Neural progenitor cell (in vitro differentiated cells): ENCODE results near the gene ESYT2. TPM values are rescaled to one million over a fixed set of nuclear protein-coding genes. Genes with fewer than 3 reads are reported as not detected.

Source experiments
- DNase-seq: peaks from one replicate; pipeline ENCODE4 v3.0.0-alpha.2; 2016; ENCODE audit warnings: low spot score
- H2AFZ ChIP-seq: fragments of 200-600 bp; sonication (generic); replicated peaks from 2 replicates; pipeline ENCODE4 v1.6.1; 2016; ENCODE audit warnings: antibody characterized with exemption
- H3F3A ChIP-seq: fragments of 200-600 bp; sonication (generic); 2 replicates; pipeline ENCODE4 v1.6.1; 2016; ENCODE audit warnings: antibody characterized with exemption, low read depth
- H3K27ac ChIP-seq: fragments of 200-600 bp; sonication (generic); 2 replicates; pipeline ENCODE4 v1.5.1; 2016; ENCODE audit warnings: mild to moderate bottlenecking
- H3K27me3 ChIP-seq: fragments of 200-600 bp; sonication (generic); 2 replicates; pipeline ENCODE4 v1.6.1; 2016; ENCODE audit warnings: mild to moderate bottlenecking, moderate library complexity
- H3K36me3 ChIP-seq: fragments of 200-600 bp; sonication (generic); 2 replicates; pipeline ENCODE4 v1.5.1; 2016
- H3K4me1 ChIP-seq: fragments of 200-600 bp; sonication (generic); 2 replicates; pipeline ENCODE4 v1.6.1; 2016; ENCODE audit warnings: mixed run types
- H3K4me2 ChIP-seq: fragments of 200-600 bp; sonication (generic); 2 replicates; pipeline ENCODE4 v1.6.1; 2016
- H3K4me3 ChIP-seq: fragments of 200-600 bp; sonication (generic); 2 replicates; pipeline ENCODE4 v1.5.1; 2016
- H3K79me2 ChIP-seq: fragments of 200-600 bp; sonication (generic); 2 replicates; pipeline ENCODE4 v1.6.1; 2016; ENCODE audit warnings: low read depth
- H3K9ac ChIP-seq: fragments of 200-600 bp; sonication (generic); 2 replicates; pipeline ENCODE4 v1.6.1; 2016
- H3K9me3 ChIP-seq: fragments of 200-600 bp; sonication (generic); 2 replicates; pipeline ENCODE4 v1.5.1; 2016; ENCODE audit warnings: low read depth
- H4K20me1 ChIP-seq: fragments of 200-600 bp; sonication (generic); 2 replicates; pipeline ENCODE4 v1.6.1; 2016; ENCODE audit warnings: low read depth
- H3K27ac Mint-ChIP-seq: 3 replicates; pipeline ENCODE4 v1.8.0; 2021; ENCODE audit warnings: mixed read lengths
- H3K27me3 Mint-ChIP-seq: 2 replicates; pipeline ENCODE4 v1.8.0; 2022; ENCODE audit warnings: low read depth, mild to moderate bottlenecking, inconsistent platforms, moderate library complexity, mixed read lengths; ENCODE audit not compliant: insufficient read depth
- H3K36me3 Mint-ChIP-seq: 3 replicates; pipeline ENCODE4 v1.8.0; 2021; ENCODE audit warnings: mixed read lengths
- H3K4me1 Mint-ChIP-seq: 3 replicates; pipeline ENCODE4 v1.8.0; 2021; ENCODE audit warnings: mixed read lengths
- H3K4me3 Mint-ChIP-seq: 3 replicates; pipeline ENCODE4 v1.8.0; 2021; ENCODE audit warnings: mild to moderate bottlenecking, moderate library complexity, mixed read lengths
- H3K9me3 Mint-ChIP-seq: 3 replicates; pipeline ENCODE4 v1.8.0; 2020; ENCODE audit warnings: mixed read lengths
- EZH2 ChIP-seq: fragments of 200-600 bp; sonication (generic); IDR thresholded peaks from 2 replicates; pipeline ENCODE4 v1.6.1; 2017; ENCODE audit warnings: antibody characterized with exemption, mild to moderate bottlenecking, moderate library complexity
- EZH2phosphoT487 ChIP-seq: fragments of 200-600 bp; sonication (generic); IDR thresholded peaks from 2 replicates; pipeline ENCODE4 v1.6.1; 2017; ENCODE audit warnings: antibody characterized with exemption
- total RNA-seq: library from RNA; depleted of rRNA; stranded (reverse); fragments of >200 nt; gene quantifications from 2 replicates; pipeline ENCODE4 v1.2.3, GENCODE V29; 2015; ENCODE audit warnings: low replicate concordance
- TF ChIP-seq, protein P1 (sequence below): fragments of 200-600 bp; sonication (generic); IDR thresholded peaks from 2 replicates; pipeline ENCODE4 v1.5.1; 2017; ENCODE audit warnings: antibody characterized with exemption, mild to moderate bottlenecking

Gene ESYT2
- total RNA-seq, 1 donor from 2014 or later, result 33.4 TPM

GRCh38 chr7:158810846-158811245 is 18.5 kb downstream of the ESYT2 start:
- Mint-ChIP-seq H3K9me3 (peaks cover 6% of the 10 kb centered on the region), H3K4me1 (peaks cover 11% of the 10 kb centered on the region), H3K4me3 (no peak overlapping the region), H3K27me3 (no peaks in the 10 kb centered on the region), H3K27ac (no peak overlapping the region), H3K36me3 (peaks cover 16% of the 10 kb centered on the region)
- Histone ChIP-seq H3K27me3 (no peaks in the 10 kb centered on the region), H4K20me1 (no peaks in the 10 kb centered on the region), H3K9me3 (no peaks in the 10 kb centered on the region), H3K79me2 (peaks cover 91% of the 10 kb centered on the region), H3K4me3 (no peak overlapping the region), H2AFZ (no peak overlapping the region), H3K9ac (no peak overlapping the region), H3F3A (peaks cover 10% of the 10 kb centered on the region), H3K27ac (no peak overlapping the region), H3K4me1 (peaks cover 15% of the 10 kb centered on the region), H3K4me2 (no peak overlapping the region), H3K36me3 (no peaks in the 10 kb centered on the region)
- DNase-seq, result no peak
- TF ChIP-seq EZH2, result no peak
- no peak for TF ChIP-seq EZH2phosphoT487
- TF ChIP-seq, protein P1, sequence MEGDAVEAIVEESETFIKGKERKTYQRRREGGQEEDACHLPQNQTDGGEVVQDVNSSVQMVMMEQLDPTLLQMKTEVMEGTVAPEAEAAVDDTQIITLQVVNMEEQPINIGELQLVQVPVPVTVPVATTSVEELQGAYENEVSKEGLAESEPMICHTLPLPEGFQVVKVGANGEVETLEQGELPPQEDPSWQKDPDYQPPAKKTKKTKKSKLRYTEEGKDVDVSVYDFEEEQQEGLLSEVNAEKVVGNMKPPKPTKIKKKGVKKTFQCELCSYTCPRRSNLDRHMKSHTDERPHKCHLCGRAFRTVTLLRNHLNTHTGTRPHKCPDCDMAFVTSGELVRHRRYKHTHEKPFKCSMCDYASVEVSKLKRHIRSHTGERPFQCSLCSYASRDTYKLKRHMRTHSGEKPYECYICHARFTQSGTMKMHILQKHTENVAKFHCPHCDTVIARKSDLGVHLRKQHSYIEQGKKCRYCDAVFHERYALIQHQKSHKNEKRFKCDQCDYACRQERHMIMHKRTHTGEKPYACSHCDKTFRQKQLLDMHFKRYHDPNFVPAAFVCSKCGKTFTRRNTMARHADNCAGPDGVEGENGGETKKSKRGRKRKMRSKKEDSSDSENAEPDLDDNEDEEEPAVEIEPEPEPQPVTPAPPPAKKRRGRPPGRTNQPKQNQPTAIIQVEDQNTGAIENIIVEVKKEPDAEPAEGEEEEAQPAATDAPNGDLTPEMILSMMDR, result no peak

DNA sequence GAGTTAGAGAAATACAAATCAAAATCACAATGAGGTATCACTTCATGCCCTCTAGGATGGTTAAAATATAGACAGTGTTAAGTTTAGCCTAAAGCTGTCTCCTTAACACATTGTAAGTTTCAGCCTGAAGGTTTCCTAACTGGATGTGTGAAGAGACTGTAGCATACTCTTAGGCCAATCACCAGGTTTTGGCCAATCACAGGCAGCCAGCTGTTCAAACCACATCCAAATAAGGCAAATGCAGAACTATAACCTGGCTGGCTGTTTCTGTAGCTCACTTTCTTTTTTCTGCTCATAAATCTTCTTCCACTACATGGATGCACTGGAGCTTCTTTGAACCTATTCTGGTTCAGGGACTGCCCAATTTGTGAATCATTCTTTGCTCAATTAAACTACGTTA is 19.7 kb downstream of the ESYT2 start:
- no peak overlapping the region for H3K27ac ChIP-seq
- H2AFZ ChIP-seq, result no peak overlapping the region
- no peaks in the 10 kb centered on the region for H3K36me3 ChIP-seq
- no peak overlapping the region for H3K4me3 Mint-ChIP-seq
- peaks cover 87% of the 10 kb centered on the region for H3K79me2 ChIP-seq
- no peak overlapping the region for H3K27ac Mint-ChIP-seq
- H3K27me3 ChIP-seq, result no peaks in the 10 kb centered on the region
- no peaks in the 10 kb centered on the region for H3K9me3 ChIP-seq
- no peak overlapping the region for H3K4me3 ChIP-seq
- no peak for DNase-seq
- peaks cover 3% of the 10 kb centered on the region for H3K4me1 ChIP-seq
- H3K4me1 Mint-ChIP-seq, result peaks cover 3% of the 10 kb centered on the region
- H3F3A ChIP-seq, result no peaks in the 10 kb centered on the region
- no peaks in the 10 kb centered on the region for H4K20me1 ChIP-seq
- no peak overlapping the region for H3K9ac ChIP-seq
- H3K9me3 Mint-ChIP-seq, result peaks cover 16% of the 10 kb centered on the region
- peaks cover 27% of the 10 kb centered on the region for H3K36me3 Mint-ChIP-seq
- TF ChIP-seq, protein P1, result no peak
- no peak for TF ChIP-seq EZH2
- H3K27me3 Mint-ChIP-seq, result no peaks in the 10 kb centered on the region
- no peak overlapping the region for H3K4me2 ChIP-seq

- Mint-ChIP-seq H3K4me1 (peaks cover 3% of the 10 kb centered on the region), H3K27me3 (no peaks in the 10 kb centered on the region), H3K9me3 (peaks cover 24% of the 10 kb centered on the region), H3K27ac (no peak overlapping the region), H3K4me3 (no peak overlapping the region), H3K36me3 (peaks cover 33% of the 10 kb centered on the region)
- no peak overlapping the region for H3K9ac ChIP-seq
- H3K36me3 ChIP-seq, result no peaks in the 10 kb centered on the region
- TF ChIP-seq EZH2phosphoT487, result no peak
- no peaks in the 10 kb centered on the region for H3F3A ChIP-seq
- no peak overlapping the region for H3K4me2 ChIP-seq
- H3K4me1 ChIP-seq, result no peaks in the 10 kb centered on the region
- H4K20me1 ChIP-seq, result no peaks in the 10 kb centered on the region
- no peak overlapping the region for H2AFZ ChIP-seq
- no peak overlapping the region for H3K4me3 ChIP-seq
- no peak for DNase-seq
- H3K79me2 ChIP-seq, result peaks cover 79% of the 10 kb centered on the region
- H3K9me3 ChIP-seq, result no peaks in the 10 kb centered on the region
- no peaks in the 10 kb centered on the region for H3K27me3 ChIP-seq
- H3K27ac ChIP-seq, result no peak overlapping the region
Measured at GRCh38 chr7:158808126-158808525, 21.2 kb downstream of the ESYT2 start.

DNA sequence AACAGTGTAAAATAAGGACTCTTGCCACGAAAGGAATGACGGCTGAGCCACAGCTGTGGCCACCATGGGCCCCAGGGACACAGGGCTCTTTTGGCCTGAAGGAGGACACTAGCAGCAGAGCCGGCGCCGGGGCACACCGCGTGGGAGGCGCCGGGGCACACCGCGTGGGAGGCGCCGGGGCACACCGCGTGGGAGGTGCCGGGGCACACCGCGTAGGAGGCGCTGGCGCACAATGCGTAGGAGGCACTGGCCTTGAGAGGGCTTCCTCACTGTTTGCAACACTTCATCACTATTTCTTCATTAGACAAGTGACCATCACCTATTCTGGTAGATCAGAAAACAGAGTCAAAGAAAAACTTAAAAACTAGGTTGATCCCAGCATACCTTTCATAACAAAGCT is 23.4 kb downstream of the ESYT2 start:
- no peak overlapping the region for H3K27ac ChIP-seq
- H3K4me2 ChIP-seq, result no peak overlapping the region
- no peaks in the 10 kb centered on the region for H3K36me3 ChIP-seq
- TF ChIP-seq, protein P1, result no peak
- TF ChIP-seq EZH2 (no peak), EZH2phosphoT487 (no peak)
- Mint-ChIP-seq H3K4me3 (no peak overlapping the region), H3K36me3 (peaks cover 34% of the 10 kb centered on the region), H3K9me3 (peaks cover 24% of the 10 kb centered on the region), H3K27ac (no peak overlapping the region), H3K4me1 (peaks cover 3% of the 10 kb centered on the region), H3K27me3 (no peaks in the 10 kb centered on the region)
- peaks cover 79% of the 10 kb centered on the region for H3K79me2 ChIP-seq
- no peaks in the 10 kb centered on the region for H3K9me3 ChIP-seq
- no peak overlapping the region for H2AFZ ChIP-seq
- DNase-seq, result no peak
- H3K4me1 ChIP-seq, result no peaks in the 10 kb centered on the region
- no peaks in the 10 kb centered on the region for H4K20me1 ChIP-seq
- no peaks in the 10 kb centered on the region for H3F3A ChIP-seq
- H3K4me3 ChIP-seq, result no peak overlapping the region
- H3K9ac ChIP-seq, result no peak overlapping the region
- H3K27me3 ChIP-seq, result no peaks in the 10 kb centered on the region
